ENCODE results near the gene ANKS6. TPM values are rescaled to one million over a fixed set of nuclear protein-coding genes. Genes with fewer than 3 reads are reported as not detected.

ANKS6 gene
- total and polyA plus RNA-seq, 2 experiments from 2014 or later = 36.9 to 59.0 TPM

- TF ChIP-seq ZNF462 (CRISPR knock-in tag; IDR thresholded peaks at IDR 0.05) = no peak
Measured at GRCh38 chr9:98760231-98760630, 36.1 kb downstream of the ANKS6 start (continued).

GRCh38 chr9:98755006-98755618, 41.2 kb downstream of the ANKS6 start:
- Histone ChIP-seq H2AFZ (no peak overlapping the region), H3K4me3 (no peak overlapping the region), H3K9me2 (ENCODE audit: insufficient read depth) (no peaks in the 10 kb centered on the region; the same call in 1 of the 2 replicates), H3K4me2 (no peak overlapping the region), H3K27ac (ENCODE audit: low read depth) (no peak overlapping the region), H3F3A (replicated peaks; ENCODE audit: low read depth) (no peaks in the 10 kb centered on the region), H3K27me3 (ENCODE audit: insufficient read depth) (no peaks in the 10 kb centered on the region), H3K79me2 (replicated peaks; ENCODE audit: insufficient read depth) (no peaks in the 10 kb centered on the region), H4K20me1 (replicated peaks; ENCODE audit: insufficient read depth) (no peaks in the 10 kb centered on the region), H3K36me3 (ENCODE audit: insufficient read depth) (peaks cover 25% of the 10 kb centered on the region), H3K4me1 (ENCODE audit: insufficient read depth) (no peaks in the 10 kb centered on the region)
- TF ChIP-seq JUNB (IDR thresholded peaks at IDR 0.05; ENCODE audit: unreplicated experiment) (no peak), STAT1 (IDR thresholded peaks at IDR 0.05; ENCODE audit: unreplicated experiment) (no peak), EZH2 (IDR thresholded peaks at IDR 0.05; ENCODE audit: low read depth, unreplicated experiment) (no peak), POLR2AphosphoS5 (IDR thresholded peaks at IDR 0.05; ENCODE audit: low read depth) (no peak), ETS1 (IDR thresholded peaks at IDR 0.05) (no peak), REST (IDR thresholded peaks at IDR 0.05; ENCODE audit: unreplicated experiment) (no peak), CREB1 (CRISPR knock-in tag; IDR thresholded peaks at IDR 0.05; ENCODE audit: low read depth) (no peak), ZNF114 (CRISPR knock-in tag; IDR thresholded peaks at IDR 0.05) (no peak), CTCF (conservative IDR thresholded peaks at IDR 0.05; ENCODE audit: low read depth in 2 of 2) (peak in 1 of 2 experiments; percentile 42; a peak in 2 of 4 replicates)
- Mint-ChIP-seq H3K27me3 (ENCODE audit: insufficient read depth, low read depth, poor library complexity) (no peaks in the 10 kb centered on the region), H3K27ac (no peak overlapping the region), H3K9me3 (peaks cover 17% of the 10 kb centered on the region), H3K4me1 (no peaks in the 10 kb centered on the region), H3K36me3 (ENCODE audit: low read depth) (peaks cover 67% of the 10 kb centered on the region), H3K4me3 (no peak overlapping the region)
- peak; percentile 68 for ATAC-seq
- DNase-seq (ENCODE audit: low spot score) = peak; percentile 44
